Sigmoid colon (tissue), 4 donors: ENCODE results near the gene ITGA11.

Experiments used
- EP300 ChIP-seq, 4 donors: sonication (generic); formaldehyde crosslinking; IDR thresholded peaks; one replicate each; pipeline ENCODE4 v1.6.1; 2017; ENCODE audit warnings: antibody characterized with exemption in 4 of 4
- POLR2A ChIP-seq, 2 donors: fragments of 450-650 bp; IDR thresholded peaks; one replicate each; pipeline ENCODE4 v1.6.1; 2016; ENCODE audit warnings: antibody characterized with exemption in 2 of 2, mild to moderate bottlenecking in 2 of 2, moderate library complexity in 2 of 2
- POLR2AphosphoS5 ChIP-seq, 4 donors: sonication (generic); formaldehyde crosslinking; IDR thresholded peaks; one replicate each; pipeline ENCODE4 v1.6.1; 2017; ENCODE audit warnings: antibody characterized with exemption in 4 of 4
- TF ChIP-seq, protein P1 (sequence below), 4 experiments: fragments of 450-650 bp in 3 of 4; fragments of 200-600 bp in 1 of 4; IDR thresholded peaks; one replicate each; pipeline ENCODE4 v1.5.1; 2016 to 2019; ENCODE audit warnings: antibody characterized with exemption in 4 of 4, mild to moderate bottlenecking in 3 of 4, moderate library complexity in 2 of 4

- TF ChIP-seq EP300 (IDR thresholded peaks at IDR 0.05) (no peak), POLR2A (IDR thresholded peaks at IDR 0.05) (no peak), POLR2AphosphoS5 (IDR thresholded peaks at IDR 0.05) (no peak)
- TF ChIP-seq, protein P1, sequence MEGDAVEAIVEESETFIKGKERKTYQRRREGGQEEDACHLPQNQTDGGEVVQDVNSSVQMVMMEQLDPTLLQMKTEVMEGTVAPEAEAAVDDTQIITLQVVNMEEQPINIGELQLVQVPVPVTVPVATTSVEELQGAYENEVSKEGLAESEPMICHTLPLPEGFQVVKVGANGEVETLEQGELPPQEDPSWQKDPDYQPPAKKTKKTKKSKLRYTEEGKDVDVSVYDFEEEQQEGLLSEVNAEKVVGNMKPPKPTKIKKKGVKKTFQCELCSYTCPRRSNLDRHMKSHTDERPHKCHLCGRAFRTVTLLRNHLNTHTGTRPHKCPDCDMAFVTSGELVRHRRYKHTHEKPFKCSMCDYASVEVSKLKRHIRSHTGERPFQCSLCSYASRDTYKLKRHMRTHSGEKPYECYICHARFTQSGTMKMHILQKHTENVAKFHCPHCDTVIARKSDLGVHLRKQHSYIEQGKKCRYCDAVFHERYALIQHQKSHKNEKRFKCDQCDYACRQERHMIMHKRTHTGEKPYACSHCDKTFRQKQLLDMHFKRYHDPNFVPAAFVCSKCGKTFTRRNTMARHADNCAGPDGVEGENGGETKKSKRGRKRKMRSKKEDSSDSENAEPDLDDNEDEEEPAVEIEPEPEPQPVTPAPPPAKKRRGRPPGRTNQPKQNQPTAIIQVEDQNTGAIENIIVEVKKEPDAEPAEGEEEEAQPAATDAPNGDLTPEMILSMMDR (IDR thresholded peaks at IDR 0.05), result no peak
Measured at GRCh38 chr15:68410466-68411342, 21.3 kb downstream of the ITGA11 start.
